Central memory CD8-positive, alpha-beta T cell (primary cell): ENCODE results near the gene FSTL3.
"Not testable (repeated sequence)": the region's sequence is repeated elsewhere in the genome, so short reads cannot be mapped to it uniquely, and the experiment has no call there.

ENCODE experiments used
- ATAC-seq: fragments of 150-1000 bp; cut with Tn5 transposase; replicated peaks from 2 replicates; pipeline ENCODE4 v1.10.0; 2022; ENCODE audit warnings: mild to moderate bottlenecking, moderate FRiP score, moderate number of reproducible peaks; ENCODE audit not compliant: poor library complexity, severe bottlenecking; ENCODE audit errors: extremely low read depth
- DNase-seq, 2 donors: peaks; one replicate each; pipeline ENCODE4 v3.0.0; 2021; ENCODE audit warnings: low spot score in 2 of 2
- H3K27ac Mint-ChIP-seq: one replicate; pipeline ENCODE4 v1.8.0; 2022; ENCODE audit warnings: low read depth, mild to moderate bottlenecking, moderate library complexity, mixed read lengths
- H3K27me3 Mint-ChIP-seq: one replicate; pipeline ENCODE4 v1.8.0; 2022; ENCODE audit warnings: mixed read lengths
- H3K36me3 Mint-ChIP-seq: one replicate; pipeline ENCODE4 v1.8.0; 2022; ENCODE audit warnings: mild to moderate bottlenecking, moderate library complexity, mixed read lengths; ENCODE audit not compliant: insufficient read depth
- H3K4me1 Mint-ChIP-seq: one replicate; pipeline ENCODE4 v1.8.0; 2022; ENCODE audit warnings: mixed read lengths
- H3K4me3 Mint-ChIP-seq: one replicate; pipeline ENCODE4 v1.8.0; 2022; ENCODE audit warnings: mild to moderate bottlenecking, moderate library complexity, mixed read lengths
- H3K9me3 Mint-ChIP-seq: one replicate; pipeline ENCODE4 v1.8.0; 2022; ENCODE audit warnings: mixed read lengths

FSTL3 gene

DNA sequence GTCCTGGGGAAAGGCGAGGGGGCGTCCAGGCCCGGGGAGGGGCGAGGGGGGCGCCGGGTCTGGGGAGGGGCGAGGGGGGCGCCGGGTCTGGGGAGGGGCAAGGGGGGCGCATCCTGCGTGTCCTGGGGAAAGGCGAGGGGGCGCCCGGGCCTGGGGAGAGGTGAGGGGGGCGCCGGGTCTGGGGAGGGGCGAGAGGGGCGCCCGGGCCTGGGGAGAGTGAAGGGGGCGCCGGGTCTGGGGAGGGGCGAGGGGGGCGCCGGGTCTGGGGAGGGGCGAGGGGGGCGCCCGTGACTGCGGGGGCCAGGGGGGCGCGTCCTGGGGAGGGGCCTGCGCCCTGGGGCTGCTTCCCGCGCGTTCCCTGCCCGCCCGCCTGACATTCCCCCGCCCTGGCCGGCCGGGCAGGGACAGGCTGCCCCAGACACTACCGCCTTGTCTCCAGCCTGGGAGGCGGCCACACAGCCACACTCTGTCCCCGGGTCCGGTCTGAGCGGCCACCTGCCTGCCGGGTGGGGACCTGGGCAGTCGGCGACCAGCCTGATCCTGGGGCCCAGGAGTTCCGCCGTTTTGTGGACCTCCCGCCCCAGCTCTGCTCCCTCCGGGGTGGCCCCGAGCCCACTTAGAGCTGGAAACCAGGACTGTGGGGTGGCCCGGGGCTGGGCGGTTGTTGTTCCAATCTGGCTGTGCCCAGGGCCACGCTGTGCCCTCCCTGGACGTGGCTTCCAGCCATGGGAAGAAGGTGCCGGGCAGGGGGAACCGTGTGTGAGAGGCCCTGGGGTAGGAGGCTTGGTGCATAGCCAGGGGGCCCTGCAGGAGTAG lies 44.4 kb downstream of the FSTL3 start:
- Mint-ChIP-seq H3K27ac (no peak overlapping the region), H3K36me3 (no peaks in the 10 kb centered on the region), H3K9me3 (peaks cover 4% of the 10 kb centered on the region), H3K4me1 (no peaks in the 10 kb centered on the region), H3K27me3 (peaks cover 38% of the 10 kb centered on the region), H3K4me3 (no peak overlapping the region)
- ATAC-seq (no peak), DNase-seq (no peak)

- Mint-ChIP-seq H3K36me3 (no peaks in the 10 kb centered on the region), H3K9me3 (no peaks in the 10 kb centered on the region), H3K4me3 (no peak overlapping the region), H3K27ac (no peak overlapping the region), H3K27me3 (peaks cover 29% of the 10 kb centered on the region), H3K4me1 (no peaks in the 10 kb centered on the region)
- no peak for DNase-seq
- ATAC-seq, result no peak
These were observed 46.4 kb downstream of the FSTL3 start for GRCh38 chr19:722553-723101.

- no peak for DNase-seq
- Mint-ChIP-seq H3K9me3 (no peaks in the 10 kb centered on the region), H3K4me3 (no peak overlapping the region), H3K4me1 (no peaks in the 10 kb centered on the region), H3K27ac (no peak overlapping the region), H3K36me3 (no peaks in the 10 kb centered on the region), H3K27me3 (peaks cover 23% of the 10 kb centered on the region)
- ATAC-seq, result no peak
These were observed 47.1 kb downstream of the FSTL3 start for GRCh38 chr19:723247-723646.

DNA sequence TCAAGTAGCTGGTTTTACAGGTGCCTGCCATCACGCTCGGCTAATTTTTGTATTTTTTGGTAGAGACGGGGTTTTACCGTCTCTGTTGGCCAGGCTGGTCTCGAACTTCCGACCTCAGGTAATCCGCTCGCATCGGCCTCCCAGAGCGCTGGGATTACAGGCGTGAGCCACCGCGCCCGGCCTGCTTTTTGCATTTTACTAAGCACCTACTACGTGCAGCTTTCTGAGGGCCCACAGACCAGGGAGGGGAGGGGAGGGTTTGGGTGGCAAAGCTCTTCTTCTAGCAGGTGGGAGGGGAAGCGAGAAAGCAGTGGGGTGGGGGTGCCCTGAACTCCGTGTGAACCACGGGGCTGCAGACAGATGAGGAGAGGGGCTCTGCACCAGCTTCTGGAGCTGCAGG lies 47.5 kb downstream of the FSTL3 start:
- Mint-ChIP-seq H3K9me3 (no peaks in the 10 kb centered on the region), H3K4me3 (no peak overlapping the region), H3K36me3 (no peaks in the 10 kb centered on the region), H3K4me1 (no peaks in the 10 kb centered on the region), H3K27ac (no peak overlapping the region), H3K27me3 (peaks cover 18% of the 10 kb centered on the region)
- DNase-seq (no peak), ATAC-seq (no peak)

- Mint-ChIP-seq H3K27ac (no peak overlapping the region), H3K27me3 (peaks cover 15% of the 10 kb centered on the region), H3K9me3 (no peaks in the 10 kb centered on the region), H3K36me3 (no peaks in the 10 kb centered on the region), H3K4me3 (no peak overlapping the region), H3K4me1 (no peaks in the 10 kb centered on the region)
- DNase-seq (no peak), ATAC-seq (no peak)
These were observed 49.4 kb downstream of the FSTL3 start for GRCh38 chr19:725461-726089.

DNA sequence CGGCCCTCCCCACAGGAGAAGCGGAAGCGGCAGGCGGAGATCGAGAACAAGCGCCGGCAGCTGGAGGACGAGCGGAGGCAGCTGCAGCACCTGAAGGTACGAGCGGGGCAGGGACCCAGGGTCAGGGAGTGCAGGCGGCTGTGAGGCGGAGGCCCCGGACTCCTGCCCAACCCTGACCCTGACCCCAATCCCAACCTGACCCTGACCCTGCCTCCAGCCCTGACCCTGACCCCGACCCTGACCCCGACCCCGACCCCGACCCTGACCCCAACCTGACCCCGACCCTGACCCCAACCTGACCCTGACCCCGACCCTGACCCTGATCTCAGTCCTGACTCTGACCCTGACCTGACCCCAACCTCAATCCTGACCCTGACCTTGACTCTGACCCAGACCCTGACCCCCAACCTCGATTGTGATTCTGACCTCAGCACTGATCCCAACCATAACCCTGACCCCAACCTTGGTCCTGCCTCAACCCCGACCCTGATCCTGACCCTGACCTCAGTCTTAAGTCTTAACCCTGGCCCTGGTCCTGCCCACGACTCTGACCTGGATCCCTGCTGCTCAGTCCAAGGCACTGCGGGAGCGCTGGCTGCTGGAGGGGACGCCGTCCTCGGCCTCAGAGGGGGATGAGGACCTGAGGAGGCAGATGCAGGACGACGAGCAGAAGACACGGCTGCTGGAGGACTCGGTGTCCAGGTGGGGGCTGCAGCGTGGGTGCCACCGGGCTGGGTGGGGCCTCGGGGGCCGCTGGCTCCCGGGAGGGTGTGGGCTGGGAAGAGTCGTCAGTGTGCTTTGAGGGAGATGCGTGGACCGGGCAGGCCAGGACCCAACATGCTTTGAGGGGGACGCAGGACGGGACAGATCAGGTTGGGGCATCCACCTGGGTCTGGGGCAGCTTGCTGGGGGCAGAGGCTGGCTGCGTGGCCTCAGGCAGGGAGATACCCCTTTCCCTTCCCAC lies 51.1 kb downstream of the FSTL3 start:
- H3K4me3 Mint-ChIP-seq, result no peak overlapping the region
- H3K9me3 Mint-ChIP-seq, result no peaks in the 10 kb centered on the region
- no peak overlapping the region for H3K27ac Mint-ChIP-seq
- peaks cover 2% of the 10 kb centered on the region for H3K36me3 Mint-ChIP-seq
- ATAC-seq, result no peak
- H3K4me1 Mint-ChIP-seq, result no peaks in the 10 kb centered on the region
- no peak for DNase-seq
- H3K27me3 Mint-ChIP-seq, result peaks cover 12% of the 10 kb centered on the region

GRCh38 chr19:728011-728410 lies 51.8 kb downstream of the FSTL3 start:
- H3K36me3 Mint-ChIP-seq, result peaks cover 2% of the 10 kb centered on the region
- DNase-seq (no peak), ATAC-seq (no peak)
- no peak overlapping the region for H3K27ac Mint-ChIP-seq
- peaks cover under 1% of the 10 kb centered on the region for H3K4me1 Mint-ChIP-seq
- H3K4me3 Mint-ChIP-seq, result no peak overlapping the region
- H3K9me3 Mint-ChIP-seq, result no peaks in the 10 kb centered on the region
- peaks cover 5% of the 10 kb centered on the region for H3K27me3 Mint-ChIP-seq

GRCh38 chr19:729564-729963 lies 53.4 kb downstream of the FSTL3 start:
- not testable (repeated sequence) for ATAC-seq, H3K36me3 Mint-ChIP-seq, H3K27ac Mint-ChIP-seq, H3K9me3 Mint-ChIP-seq, DNase-seq, H3K4me3 Mint-ChIP-seq, H3K27me3 Mint-ChIP-seq
- H3K4me1 Mint-ChIP-seq, result peaks cover 14% of the 10 kb centered on the region

DNA sequence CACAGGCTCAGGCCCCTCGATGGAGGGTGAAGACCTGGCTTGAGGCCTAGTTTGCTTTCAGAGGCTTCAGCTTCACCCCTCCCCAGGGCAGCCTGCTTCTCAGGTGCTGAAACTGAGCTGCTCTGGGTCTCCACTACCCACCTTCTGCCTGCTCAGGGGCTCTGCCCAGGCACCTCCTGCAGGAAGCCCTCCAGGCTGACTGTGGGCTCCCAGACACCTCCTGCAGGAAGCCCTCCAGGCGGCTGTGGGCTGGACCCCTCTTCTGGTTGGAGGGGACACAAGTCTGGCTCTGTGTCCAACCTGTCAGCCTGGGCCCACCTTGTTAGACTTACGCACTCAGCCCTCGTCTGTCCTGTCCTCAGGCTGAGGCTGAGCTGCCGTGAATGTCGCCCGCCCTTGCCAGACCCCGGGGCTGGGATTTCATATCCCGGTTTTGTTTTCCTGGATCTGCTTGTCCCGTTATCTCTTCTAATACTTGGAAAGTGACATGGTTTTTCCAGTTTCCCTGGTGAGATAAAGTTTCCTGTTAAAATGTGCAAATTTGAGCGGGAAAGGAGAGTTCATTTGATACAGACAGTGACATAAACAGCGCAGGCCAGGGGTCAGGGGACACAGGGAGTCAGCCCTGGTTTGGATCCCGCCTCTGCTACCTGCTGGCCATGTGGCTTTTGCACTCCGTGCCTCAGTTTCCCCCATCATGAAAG lies 53.9 kb downstream of the FSTL3 start:
- H3K4me3 Mint-ChIP-seq, result no peak overlapping the region
- ATAC-seq (no peak), DNase-seq (no peak)
- peaks cover 7% of the 10 kb centered on the region for H3K36me3 Mint-ChIP-seq
- H3K9me3 Mint-ChIP-seq, result no peaks in the 10 kb centered on the region
- H3K4me1 Mint-ChIP-seq, result peaks cover 14% of the 10 kb centered on the region
- H3K27ac Mint-ChIP-seq, result no peak overlapping the region
- H3K27me3 Mint-ChIP-seq, result no peaks in the 10 kb centered on the region

DNA sequence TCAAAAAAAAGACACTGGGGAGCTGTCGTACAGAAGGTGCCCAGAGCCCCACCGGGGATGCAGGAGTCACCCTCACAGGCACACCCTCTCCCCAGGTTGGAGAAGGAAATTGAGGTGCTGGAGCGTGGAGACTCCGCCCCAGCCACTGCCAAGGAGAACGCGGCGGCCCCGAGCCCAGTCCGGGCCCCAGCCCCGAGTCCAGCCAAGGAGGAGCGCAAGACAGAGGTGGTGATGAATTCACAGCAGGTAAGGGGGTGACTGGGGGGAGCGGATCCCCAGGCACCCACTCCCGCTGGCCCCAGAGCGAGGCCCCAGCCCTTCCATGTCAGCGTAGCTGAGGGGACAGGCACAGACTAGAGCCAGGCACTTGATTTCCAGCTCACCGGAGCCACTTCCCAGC lies 54.8 kb downstream of the FSTL3 start:
- Mint-ChIP-seq H3K36me3 (peaks cover 7% of the 10 kb centered on the region), H3K9me3 (no peaks in the 10 kb centered on the region), H3K4me1 (peaks cover 14% of the 10 kb centered on the region), H3K4me3 (no peak overlapping the region), H3K27me3 (no peaks in the 10 kb centered on the region), H3K27ac (no peak overlapping the region)
- DNase-seq, result no peak
- ATAC-seq, result no peak

DNA sequence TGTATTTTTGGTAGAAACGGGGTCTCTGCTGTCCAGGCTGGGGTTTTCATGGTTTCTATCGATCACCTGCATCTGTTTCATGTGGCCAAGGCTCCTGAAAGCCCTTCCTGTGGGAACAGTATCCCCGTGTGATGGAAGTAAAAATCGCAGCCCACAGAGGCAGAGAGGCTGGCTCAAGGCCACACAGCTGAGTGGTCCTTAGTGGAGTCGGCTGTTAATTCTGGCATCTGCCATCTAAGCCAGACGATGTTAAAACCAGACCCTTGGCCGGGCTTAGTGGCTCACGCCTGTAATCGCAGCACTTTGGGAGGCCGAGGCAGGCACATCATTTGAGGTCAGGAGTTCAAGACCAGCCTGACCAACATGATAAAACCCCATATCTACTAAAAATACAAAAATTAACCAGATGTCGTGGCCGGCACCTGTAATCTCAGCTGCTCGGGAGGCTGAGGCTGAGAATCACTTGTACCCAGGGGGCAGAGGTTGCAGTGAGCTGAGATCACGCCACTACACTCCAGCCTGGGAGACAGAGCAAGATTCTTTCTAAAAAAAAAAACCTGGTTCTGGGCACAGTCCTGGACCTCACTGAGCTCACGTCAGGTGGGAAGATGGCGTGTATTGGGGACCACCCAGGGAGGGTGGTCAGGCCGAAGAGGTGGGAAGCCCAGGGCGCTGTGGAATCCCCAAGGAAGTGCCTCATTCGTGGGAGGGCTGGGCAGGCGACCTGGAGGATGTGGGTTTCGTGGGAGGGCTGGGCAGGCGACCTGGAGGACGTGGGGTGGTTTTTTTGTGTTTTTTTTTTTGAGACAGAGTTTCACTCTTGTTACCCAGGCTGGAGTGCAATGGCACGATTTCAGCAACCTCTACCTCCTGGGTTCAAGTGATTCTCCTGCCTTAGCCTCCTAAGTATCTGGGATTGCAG lies 56.2 kb downstream of the FSTL3 start:
- DNase-seq (no peak), ATAC-seq (no peak)
- no peak overlapping the region for H3K4me3 Mint-ChIP-seq
- H3K27ac Mint-ChIP-seq, result no peak overlapping the region
- peaks cover 7% of the 10 kb centered on the region for H3K36me3 Mint-ChIP-seq
- H3K4me1 Mint-ChIP-seq, result peaks cover 14% of the 10 kb centered on the region
- H3K27me3 Mint-ChIP-seq, result peaks cover 6% of the 10 kb centered on the region
- no peaks in the 10 kb centered on the region for H3K9me3 Mint-ChIP-seq
